Measurements from ENCODE around the gene ZMYND15. TPM values are rescaled to one million over a fixed set of nuclear protein-coding genes. Genes with fewer than 3 reads are reported as not detected.

Gene ZMYND15
- total and polyA plus RNA-seq, 2 experiments from 2014 or later = 2.9 to 4.1 TPM

- Histone ChIP-seq H2AFZ (peak overlapping the region; percentile 90), H3K4me2 (peak overlapping the region; percentile 69)
Observed at GRCh38 chr17:4795168-4795567, 55.5 kb downstream of the ZMYND15 start.

More at GRCh38 chr17:4795168-4795567, 55.5 kb downstream of the ZMYND15 start:
- Histone ChIP-seq H4K20me1 (ENCODE audit: insufficient read depth, poor library complexity, severe bottlenecking) (no peaks in the 10 kb centered on the region), H3K9me3 (ENCODE audit: low read depth) (no peaks in the 10 kb centered on the region), H3K36me3 (replicated peaks; ENCODE audit: insufficient read depth, low read depth) (no peaks in the 10 kb centered on the region), H3K27ac (peak overlapping the region; percentile 84), H3K4me3 (no peak overlapping the region), H3K4me1 (ENCODE audit: insufficient read depth) (peaks cover 7% of the 10 kb centered on the region), H3K27me3 (no peaks in the 10 kb centered on the region), H3K9me2 (replicated peaks; ENCODE audit: insufficient read depth) (no peaks in the 10 kb centered on the region), H3K79me2 (peaks cover 16% of the 10 kb centered on the region)
- no peak for DNase-seq (ENCODE audit: low spot score)
- WGBS (ENCODE audit: low lambda C conversion rate, missing lambda C conversion rate) = 96% methylated on average over 1 of the region's 1 CpG
- TF ChIP-seq EZH2phosphoT487 (IDR thresholded peaks at IDR 0.05; ENCODE audit: low read depth, severe bottlenecking, unreplicated experiment) = no peak
- TF ChIP-seq CTCF (IDR thresholded peaks at IDR 0.05; ENCODE audit: poor library complexity) = no peak
- no peak for TF ChIP-seq EZH2 (IDR thresholded peaks at IDR 0.05; ENCODE audit: borderline replicate concordance)

Other genes with a start within 250 kb of the ZMYND15 start
- gene SPNS2, start 241.0 kb upstream of the ZMYND15 start, total RNA-seq = 5.6 and 8.3 TPM in 2 replicates
- gene SPNS2, start 241.0 kb upstream of the ZMYND15 start, polyA plus RNA-seq = 10.3 and 13.4 TPM in 2 replicates
- gene MYBBP1A, start 184.4 kb upstream of the ZMYND15 start, total RNA-seq = 17.9 and 23.7 TPM in 2 replicates
- 44.1 and 46.5 TPM in 2 replicates for gene MYBBP1A, start 184.4 kb upstream of the ZMYND15 start, polyA plus RNA-seq
- 0.32 TPM in 1 of 2 replicates, not detected in the other for gene GGT6, start 179.3 kb upstream of the ZMYND15 start, total RNA-seq
- gene GGT6, start 179.3 kb upstream of the ZMYND15 start, polyA plus RNA-seq = not detected in 2 replicates
- gene SMTNL2, start 155.3 kb upstream of the ZMYND15 start, total RNA-seq = 41.5 and 56.8 TPM in 2 replicates
- 106 TPM in 2 replicates for gene SMTNL2, start 155.3 kb upstream of the ZMYND15 start, polyA plus RNA-seq
- 1.9 and 2.1 TPM in 2 replicates for gene ALOX15, start 98.2 kb upstream of the ZMYND15 start, total RNA-seq
- gene ALOX15, start 98.2 kb upstream of the ZMYND15 start, polyA plus RNA-seq = 5.5 and 7.5 TPM in 2 replicates
- gene PELP1, start 35.7 kb upstream of the ZMYND15 start, total RNA-seq = 17.6 and 18.5 TPM in 2 replicates
- 35.2 and 42.9 TPM in 2 replicates for gene PELP1, start 35.7 kb upstream of the ZMYND15 start, polyA plus RNA-seq
- gene ARRB2, start 29.2 kb upstream of the ZMYND15 start, total RNA-seq = 15.3 and 17.4 TPM in 2 replicates
- gene ARRB2, start 29.2 kb upstream of the ZMYND15 start, polyA plus RNA-seq = 20.0 and 21.1 TPM in 2 replicates
- 36.3 and 36.9 TPM in 2 replicates for gene MED11, start 8.4 kb upstream of the ZMYND15 start, total RNA-seq
- gene MED11, start 8.4 kb upstream of the ZMYND15 start, polyA plus RNA-seq = 39.4 and 42.7 TPM in 2 replicates
- 38.7 and 39.9 TPM in 2 replicates for gene CXCL16, start 95 bp downstream of the ZMYND15 start, total RNA-seq
- gene CXCL16, start 95 bp downstream of the ZMYND15 start, polyA plus RNA-seq = 73.2 and 82.5 TPM in 2 replicates
- gene TM4SF5, start 32.1 kb downstream of the ZMYND15 start, total RNA-seq = 16.7 and 20.8 TPM in 2 replicates
- gene TM4SF5, start 32.1 kb downstream of the ZMYND15 start, polyA plus RNA-seq = 42.6 and 54.0 TPM in 2 replicates
- 0.33 TPM in 1 of 2 replicates, not detected in the other for gene VMO1, start 46.5 kb downstream of the ZMYND15 start, total RNA-seq
- 2.7 and 4.3 TPM in 2 replicates for gene VMO1, start 46.5 kb downstream of the ZMYND15 start, polyA plus RNA-seq
- 36.4 and 40.1 TPM in 2 replicates for gene GLTPD2, start 49.1 kb downstream of the ZMYND15 start, total RNA-seq
- gene GLTPD2, start 49.1 kb downstream of the ZMYND15 start, polyA plus RNA-seq = 80.7 and 100.0 TPM in 2 replicates
- gene PSMB6, start 56.3 kb downstream of the ZMYND15 start, total RNA-seq = 126 and 154 TPM in 2 replicates
- 287 and 295 TPM in 2 replicates for gene PSMB6, start 56.3 kb downstream of the ZMYND15 start, polyA plus RNA-seq
- gene PLD2, start 67.3 kb downstream of the ZMYND15 start, total RNA-seq = 13.9 and 25.2 TPM in 2 replicates
- 21.8 and 27.3 TPM in 2 replicates for gene PLD2, start 67.3 kb downstream of the ZMYND15 start, polyA plus RNA-seq
- gene MINK1, start 93.5 kb downstream of the ZMYND15 start, total RNA-seq = 24.4 and 45.3 TPM in 2 replicates
- gene MINK1, start 93.5 kb downstream of the ZMYND15 start, polyA plus RNA-seq = 39.7 and 49.4 TPM in 2 replicates
- 7.4 and 9.1 TPM in 2 replicates for gene C17orf107, start 159.7 kb downstream of the ZMYND15 start, total RNA-seq
- gene C17orf107, start 159.7 kb downstream of the ZMYND15 start, polyA plus RNA-seq = 8.8 and 14.1 TPM in 2 replicates
- 0.60 and 1.0 TPM in 2 replicates for gene CHRNE, start 163.3 kb downstream of the ZMYND15 start, total RNA-seq
- gene CHRNE, start 163.3 kb downstream of the ZMYND15 start, polyA plus RNA-seq = 0.83 and 1.2 TPM in 2 replicates
- gene GP1BA, start 192.4 kb downstream of the ZMYND15 start, total RNA-seq = not detected in 2 replicates
- 0.06 TPM in 1 of 2 replicates, not detected in the other for gene GP1BA, start 192.4 kb downstream of the ZMYND15 start, polyA plus RNA-seq
- gene SLC25A11, start 200.2 kb downstream of the ZMYND15 start, total RNA-seq = 42.9 and 59.5 TPM in 2 replicates
- 78.7 and 84.8 TPM in 2 replicates for gene SLC25A11, start 200.2 kb downstream of the ZMYND15 start, polyA plus RNA-seq
- gene RNF167, start 200.4 kb downstream of the ZMYND15 start, total RNA-seq = 59.2 and 65.1 TPM in 2 replicates
- 66.5 and 75.3 TPM in 2 replicates for gene RNF167, start 200.4 kb downstream of the ZMYND15 start, polyA plus RNA-seq
- gene PFN1, start 208.7 kb downstream of the ZMYND15 start, total RNA-seq = 244 and 280 TPM in 2 replicates
- 706 and 713 TPM in 2 replicates for gene PFN1, start 208.7 kb downstream of the ZMYND15 start, polyA plus RNA-seq
- gene ENO3, start 211.3 kb downstream of the ZMYND15 start, total RNA-seq = 16.3 and 18.7 TPM in 2 replicates
- gene ENO3, start 211.3 kb downstream of the ZMYND15 start, polyA plus RNA-seq = 30.2 and 40.4 TPM in 2 replicates
- gene SPAG7, start 228.0 kb downstream of the ZMYND15 start, total RNA-seq = 64.3 and 85.7 TPM in 2 replicates
- gene SPAG7, start 228.0 kb downstream of the ZMYND15 start, polyA plus RNA-seq = 194 and 224 TPM in 2 replicates
- gene CAMTA2, start 247.8 kb downstream of the ZMYND15 start, total RNA-seq = 6.9 and 12.5 TPM in 2 replicates
- gene CAMTA2, start 247.8 kb downstream of the ZMYND15 start, polyA plus RNA-seq = 45.6 and 47.5 TPM in 2 replicates

Measured in hepatocyte (in vitro differentiated cells).